ENCODE results near the gene SYPL1. TPM values are rescaled to one million over a fixed set of nuclear protein-coding genes. Genes with fewer than 3 reads are reported as not detected.

SYPL1 gene
- total and polyA plus RNA-seq, 2 experiments from 2014 or later: 94.2 to 110 TPM

- Histone ChIP-seq H3K4me2 (no peak overlapping the region), H3K36me3 (replicated peaks; ENCODE audit: insufficient read depth, low read depth) (no peaks in the 10 kb centered on the region), H3K4me1 (ENCODE audit: insufficient read depth) (peaks cover 6% of the 10 kb centered on the region), H3K9me2 (replicated peaks; ENCODE audit: insufficient read depth) (no peaks in the 10 kb centered on the region), H4K20me1 (ENCODE audit: insufficient read depth, poor library complexity, severe bottlenecking) (no peaks in the 10 kb centered on the region), H3K9me3 (ENCODE audit: low read depth) (no peaks in the 10 kb centered on the region), H3K27ac (no peak overlapping the region), H3K27me3 (peaks cover 6% of the 10 kb centered on the region), H2AFZ (no peak overlapping the region), H3K79me2 (no peaks in the 10 kb centered on the region), H3K4me3 (no peak overlapping the region)
- WGBS (ENCODE audit: low lambda C conversion rate, missing lambda C conversion rate): 79% methylated on average over 7 of the region's 7 CpGs
- DNase-seq (ENCODE audit: low spot score): no peak
- TF ChIP-seq EZH2 (IDR thresholded peaks at IDR 0.05; ENCODE audit: borderline replicate concordance) (no peak), CTCF (IDR thresholded peaks at IDR 0.05; ENCODE audit: poor library complexity) (no peak), EZH2phosphoT487 (IDR thresholded peaks at IDR 0.05; ENCODE audit: low read depth, severe bottlenecking, unreplicated experiment) (no peak)
Measured at GRCh38 chr7:106151459-106152312, 39.6 kb upstream of the SYPL1 start.

GRCh38 chr7:106143711-106144337 lies 31.7 kb upstream of the SYPL1 start:
- no peak for TF ChIP-seq CTCF (IDR thresholded peaks at IDR 0.05; ENCODE audit: poor library complexity)
- no peak for TF ChIP-seq EZH2phosphoT487 (IDR thresholded peaks at IDR 0.05; ENCODE audit: low read depth, severe bottlenecking, unreplicated experiment)
- TF ChIP-seq EZH2 (IDR thresholded peaks at IDR 0.05; ENCODE audit: borderline replicate concordance): no peak
- Histone ChIP-seq H2AFZ (no peak overlapping the region), H3K79me2 (no peaks in the 10 kb centered on the region), H3K9me2 (replicated peaks; ENCODE audit: insufficient read depth) (no peaks in the 10 kb centered on the region), H3K9me3 (ENCODE audit: low read depth) (no peaks in the 10 kb centered on the region), H3K27ac (no peak overlapping the region), H3K4me3 (no peak overlapping the region), H3K36me3 (replicated peaks; ENCODE audit: insufficient read depth, low read depth) (no peaks in the 10 kb centered on the region), H3K4me1 (ENCODE audit: insufficient read depth) (peaks cover 12% of the 10 kb centered on the region), H4K20me1 (ENCODE audit: insufficient read depth, poor library complexity, severe bottlenecking) (no peaks in the 10 kb centered on the region), H3K4me2 (no peak overlapping the region), H3K27me3 (no peaks in the 10 kb centered on the region)
- 75% methylated on average over 10 of the region's 10 CpGs for whole genome bisulfite sequencing (ENCODE audit: low lambda C conversion rate, missing lambda C conversion rate)
- no peak for DNase-seq (ENCODE audit: low spot score)

GRCh38 chr7:106142136-106142535 lies 30.0 kb upstream of the SYPL1 start:
- Histone ChIP-seq H3K9me2 (replicated peaks; ENCODE audit: insufficient read depth) (no peaks in the 10 kb centered on the region), H3K36me3 (replicated peaks; ENCODE audit: insufficient read depth, low read depth) (no peaks in the 10 kb centered on the region), H3K9me3 (ENCODE audit: low read depth) (no peaks in the 10 kb centered on the region), H3K4me1 (ENCODE audit: insufficient read depth) (peaks cover 12% of the 10 kb centered on the region), H4K20me1 (ENCODE audit: insufficient read depth, poor library complexity, severe bottlenecking) (no peaks in the 10 kb centered on the region), H2AFZ (no peak overlapping the region), H3K4me3 (no peak overlapping the region), H3K4me2 (no peak overlapping the region), H3K79me2 (no peaks in the 10 kb centered on the region), H3K27ac (no peak overlapping the region), H3K27me3 (no peaks in the 10 kb centered on the region)
- DNase-seq (ENCODE audit: low spot score): no peak
- TF ChIP-seq EZH2phosphoT487 (IDR thresholded peaks at IDR 0.05; ENCODE audit: low read depth, severe bottlenecking, unreplicated experiment) (no peak), EZH2 (IDR thresholded peaks at IDR 0.05; ENCODE audit: borderline replicate concordance) (no peak), CTCF (IDR thresholded peaks at IDR 0.05; ENCODE audit: poor library complexity) (no peak)
- WGBS (ENCODE audit: low lambda C conversion rate, missing lambda C conversion rate): 89% methylated on average over 1 of the region's 1 CpG

Measured in hepatocyte (in vitro differentiated cells).